ENCODE results near the gene FLT3LG.
"Not testable (repeated sequence)": the region's sequence is repeated elsewhere in the genome, so short reads cannot be mapped to it uniquely, and the experiment has no call there.

Gene FLT3LG

GRCh38 chr19:49463960-49464740 lies 9.9 kb upstream of the FLT3LG start:
- no peak for DNase-seq (ENCODE audit: low read depth)

DNA sequence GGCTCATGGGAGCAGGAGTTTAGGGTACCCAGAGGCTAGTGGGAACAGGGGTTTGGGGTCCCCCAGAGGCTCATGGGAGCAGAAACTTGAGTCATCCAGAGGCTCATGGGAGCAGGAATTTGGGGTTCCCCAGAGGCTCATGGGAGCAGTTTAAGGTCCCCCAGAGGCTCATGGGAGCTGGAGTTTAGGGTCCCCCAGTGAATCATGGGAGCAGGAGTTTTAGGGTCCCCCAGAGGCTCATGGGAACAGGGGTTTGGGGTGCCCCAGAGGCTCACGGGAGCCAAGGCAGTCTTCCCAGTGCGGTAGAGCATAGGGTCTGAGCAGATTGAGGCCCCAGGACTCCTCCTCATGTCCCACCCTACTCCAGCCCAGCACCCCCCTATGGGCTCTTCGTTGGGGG lies 8.6 kb upstream of the FLT3LG start:
- no peak for DNase-seq (ENCODE audit: low read depth)

GRCh38 chr19:49468199-49468598 lies 5.8 kb upstream of the FLT3LG start:
- DNase-seq (ENCODE audit: low read depth): no peak

- DNase-seq (ENCODE audit: low read depth): peak; percentile 66
These were observed 5.1 kb upstream of the FLT3LG start for GRCh38 chr19:49468746-49469447.

- peak; percentile 65 for DNase-seq (ENCODE audit: low read depth)
These were observed 4.0 kb upstream of the FLT3LG start for GRCh38 chr19:49469828-49470614.

- no peak for DNase-seq (ENCODE audit: low read depth)
These were observed 3.4 kb upstream of the FLT3LG start for GRCh38 chr19:49470615-49470978.

GRCh38 chr19:49472936-49473335 lies 1.1 kb upstream of the FLT3LG start:
- no peak for DNase-seq (ENCODE audit: low read depth)

DNA sequence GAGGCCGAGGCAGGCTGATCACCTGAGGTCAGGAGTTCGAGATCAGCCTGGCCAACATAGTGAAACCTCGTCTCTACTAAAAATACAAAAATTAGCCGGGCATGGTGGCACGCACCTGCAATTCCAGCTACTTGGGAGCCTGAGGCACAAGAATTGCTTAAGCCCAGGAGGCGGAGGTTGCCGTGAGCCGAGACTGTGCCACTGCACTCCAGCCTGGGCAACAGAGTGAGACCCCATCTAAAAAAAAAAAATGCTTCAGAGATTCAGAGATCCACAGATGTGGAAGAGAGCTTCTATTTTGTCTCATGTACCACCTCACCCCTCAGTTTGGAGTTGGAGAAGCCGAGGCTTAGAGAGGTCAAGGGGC lies 531 bp upstream of the FLT3LG start:
- not testable (repeated sequence) for DNase-seq (ENCODE audit: low read depth)

DNA sequence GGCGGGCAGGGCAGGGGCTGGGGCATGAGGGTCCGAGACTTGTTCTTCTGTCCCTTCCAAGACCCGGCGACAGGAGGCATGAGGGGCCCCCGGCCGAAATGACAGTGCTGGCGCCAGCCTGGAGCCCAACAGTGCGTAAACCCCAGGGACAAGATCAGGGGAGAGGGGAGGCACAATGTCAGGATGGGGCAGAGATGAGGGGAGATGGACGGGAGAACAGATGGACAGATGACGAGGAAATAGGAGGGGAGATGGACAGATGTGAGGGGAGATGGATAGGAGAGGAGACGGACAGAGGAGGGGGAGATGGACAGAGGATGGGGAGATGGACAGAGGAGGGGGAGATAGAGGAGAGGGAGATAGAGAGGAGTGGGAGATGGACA lies 518 bp downstream of the FLT3LG start:
- DNase-seq (ENCODE audit: low read depth): peak; percentile 51

DNA sequence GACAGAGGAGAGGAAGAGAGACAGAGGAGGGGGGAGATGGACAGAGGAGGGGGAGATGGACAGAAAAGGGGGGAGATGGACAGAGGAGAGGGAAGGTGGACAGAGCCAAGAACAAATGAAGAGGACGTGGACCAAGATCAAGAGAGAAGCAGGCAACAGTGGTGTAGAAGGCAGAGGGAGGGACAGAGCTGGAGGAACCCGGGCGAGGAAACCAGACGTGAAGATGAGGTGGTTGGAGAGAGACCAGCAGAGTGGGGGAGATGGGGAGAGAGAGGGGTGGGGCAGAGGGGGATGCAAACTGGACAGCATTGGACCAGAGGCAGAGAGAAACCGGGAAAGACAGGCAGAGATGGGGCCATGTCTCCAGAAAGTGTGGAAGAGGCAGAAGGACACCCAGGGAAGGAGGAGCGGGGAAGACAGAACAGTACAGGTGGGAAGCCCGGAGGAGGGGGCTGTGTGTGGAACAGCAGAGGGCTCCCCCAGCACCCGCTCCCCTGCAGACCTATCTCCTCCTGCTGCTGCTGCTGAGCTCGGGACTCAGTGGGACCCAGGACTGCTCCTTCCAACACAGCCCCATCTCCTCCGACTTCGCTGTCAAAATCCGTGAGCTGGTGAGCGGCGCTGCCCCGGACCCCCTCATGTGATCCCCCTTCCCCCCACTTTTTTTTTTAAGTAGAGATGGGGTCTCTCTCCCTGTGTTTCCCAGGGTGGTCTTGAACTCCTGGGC lies 1.3 kb downstream of the FLT3LG start:
- DNase-seq (ENCODE audit: low read depth): no peak

- DNase-seq (ENCODE audit: low read depth): peak; percentile 70
These were observed 2.2 kb downstream of the FLT3LG start for GRCh38 chr19:49475995-49476880.

DNA sequence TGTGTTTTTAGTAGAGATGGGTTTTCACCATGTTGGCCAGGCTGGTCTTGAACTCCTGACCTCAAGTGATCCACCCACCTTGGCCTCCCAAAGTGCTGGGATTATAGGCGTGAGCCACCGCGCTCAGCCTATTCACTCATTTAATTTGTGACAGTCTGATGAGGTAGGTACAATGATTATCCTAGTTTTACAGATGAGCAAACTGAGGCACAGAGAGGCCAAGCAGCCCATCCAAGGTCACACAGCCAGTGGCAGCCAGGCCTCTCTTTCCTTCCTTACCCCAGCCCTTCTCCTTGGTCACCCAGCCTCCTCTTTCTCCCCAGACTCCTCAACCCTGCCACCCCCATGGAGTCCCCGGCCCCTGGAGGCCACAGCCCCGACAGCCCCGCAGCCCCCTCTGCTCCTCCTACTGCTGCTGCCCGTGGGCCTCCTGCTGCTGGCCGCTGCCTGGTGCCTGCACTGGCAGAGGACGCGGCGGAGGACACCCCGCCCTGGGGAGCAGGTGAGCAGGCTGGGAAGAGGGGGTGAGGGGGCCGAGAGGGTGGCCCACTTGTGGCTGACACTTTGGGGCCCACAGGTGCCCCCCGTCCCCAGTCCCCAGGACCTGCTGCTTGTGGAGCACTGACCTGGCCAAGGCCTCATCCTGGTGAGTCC lies 6.1 kb downstream of the FLT3LG start:
- DNase-seq (ENCODE audit: low read depth): no peak

DNA sequence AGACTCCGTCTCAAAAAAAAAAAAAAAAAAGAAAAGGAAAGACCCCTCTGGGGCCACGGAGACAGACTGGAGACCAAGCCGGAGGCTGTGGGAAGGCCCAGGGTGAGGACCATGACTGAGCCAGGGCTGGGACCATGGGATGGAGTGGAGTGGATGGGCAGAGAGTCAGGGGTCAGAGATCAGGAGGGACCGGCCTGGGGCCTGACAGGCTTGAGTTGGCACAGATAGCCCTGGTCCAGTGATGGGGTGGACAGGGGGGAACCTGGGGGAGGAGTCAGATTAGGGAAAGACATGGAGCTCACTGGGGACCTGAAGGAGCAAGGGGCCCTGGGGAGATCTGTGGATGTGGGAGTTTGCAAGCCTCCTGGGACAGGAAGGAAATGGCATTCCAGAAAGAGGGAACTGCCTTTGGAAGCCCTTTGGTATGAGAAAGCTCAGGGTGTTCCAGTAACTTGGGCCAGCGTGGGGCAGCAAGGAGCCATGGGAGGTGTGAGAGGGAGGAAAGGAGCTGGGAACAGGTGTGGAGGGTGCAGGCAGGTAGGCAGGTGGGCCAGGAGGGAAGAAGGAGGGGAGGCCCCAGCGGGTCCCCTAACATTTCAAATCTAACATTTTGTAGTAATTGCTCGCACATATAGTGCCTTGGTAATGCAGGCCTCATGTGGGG lies 7.1 kb downstream of the FLT3LG start:
- DNase-seq (ENCODE audit: low read depth): no peak

- DNase-seq (ENCODE audit: low read depth): no peak
These were observed 12.2 kb downstream of the FLT3LG start for GRCh38 chr19:49486232-49486631.

- no peak for DNase-seq (ENCODE audit: low read depth)
These were observed 12.8 kb downstream of the FLT3LG start for GRCh38 chr19:49486710-49487276.

DNA sequence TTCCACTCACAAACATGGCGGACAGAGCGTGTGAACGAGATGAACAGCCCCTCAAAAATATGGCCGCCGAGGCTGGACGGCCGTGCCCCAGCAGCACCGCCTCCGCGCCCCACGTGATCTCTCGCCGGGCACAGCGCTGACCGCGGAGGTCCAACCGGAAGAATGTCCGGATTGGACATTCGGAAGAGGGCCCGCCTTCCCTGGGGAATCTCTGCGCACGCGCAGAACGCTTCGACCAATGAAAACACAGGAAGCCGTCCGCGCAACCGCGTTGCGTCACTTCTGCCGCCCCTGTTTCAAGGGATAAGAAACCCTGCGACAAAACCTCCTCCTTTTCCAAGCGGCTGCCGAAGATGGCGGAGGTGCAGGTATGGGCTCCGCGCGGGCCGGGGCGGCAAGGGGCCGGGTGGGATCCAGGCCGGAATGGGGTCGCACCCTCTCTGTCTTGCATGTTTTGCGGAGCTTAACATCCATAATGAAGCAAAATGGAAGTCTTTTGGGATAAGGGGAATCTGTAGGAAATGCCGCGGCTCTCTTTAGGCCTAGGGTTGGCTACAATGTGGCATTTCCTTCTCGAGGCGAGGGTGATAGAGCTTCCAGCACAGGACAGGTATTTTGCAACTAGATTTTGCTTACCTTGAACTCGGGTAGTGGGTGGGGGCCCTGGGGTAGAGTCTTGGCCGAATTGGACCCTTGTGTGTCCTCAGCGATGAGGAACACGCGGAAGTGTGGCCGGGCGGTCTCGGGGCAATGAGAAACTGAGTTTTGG lies 13.4 kb downstream of the FLT3LG start, which contains the start of gene RPL13A:
TSS of gene RPL13A (plus strand) at position 332 of the 769 bp plus-strand sequence. CDS start at position 354, 22 bp downstream.
- DNase-seq (ENCODE audit: low read depth): peak; percentile 100

DNA sequence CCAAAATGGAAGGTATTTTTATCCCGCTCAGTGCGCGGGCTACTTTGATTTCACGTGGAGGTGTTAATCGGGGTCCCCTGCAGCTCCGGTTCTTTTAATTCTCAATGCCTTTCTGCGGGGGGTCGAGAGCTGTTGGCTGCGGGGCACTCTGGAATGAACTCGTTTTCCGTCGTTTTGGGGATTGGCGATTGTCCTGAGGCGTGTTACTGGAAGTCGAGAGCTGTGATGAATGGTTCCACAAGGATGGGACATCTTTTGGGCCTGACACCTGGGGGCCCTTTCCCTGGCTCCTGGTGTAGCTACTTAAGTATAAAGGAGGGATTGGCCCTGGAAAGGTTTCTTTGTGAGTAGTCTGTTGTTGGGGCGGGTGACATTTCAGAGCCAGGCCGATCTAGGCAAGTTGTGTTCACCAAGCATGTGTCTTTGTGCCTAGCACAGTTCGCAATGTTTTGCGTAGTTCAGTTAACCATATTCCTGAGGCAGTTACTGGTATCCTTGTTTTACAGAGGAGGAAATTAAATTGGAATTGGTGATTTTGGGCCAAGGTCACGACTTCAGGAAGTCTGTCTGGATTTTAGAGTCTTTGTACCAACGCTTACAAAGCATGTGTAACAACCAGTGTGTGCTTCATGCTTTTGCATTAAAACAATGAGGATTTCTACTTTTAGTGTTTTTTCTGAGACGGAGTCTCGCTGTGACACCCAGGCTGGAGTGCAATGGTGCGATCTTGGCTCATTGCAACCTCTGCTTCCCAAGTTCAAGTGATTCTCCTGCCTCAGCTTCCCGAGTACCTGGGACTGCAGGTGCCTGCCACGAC lies 14.2 kb downstream of the FLT3LG start:
- no peak for DNase-seq (ENCODE audit: low read depth)
